SK-N-SH treated with all-trans-retinoic acid at 6 μM for 48 hours (cell line): Measurements from ENCODE around the gene CCL15.
A peak's percentile ranks its signal among the peaks of the same experiment; 100 is the strongest.

Experiments used
- ATAC-seq: fragments of 200-7000 bp; cut with Tn5 transposase; 3 replicates; pipeline ENCODE4 v1.9.1; 2020; ENCODE audit warnings: mild to moderate bottlenecking, moderate library complexity
- ARNTL ChIP-seq: fragments of 450-650 bp; formaldehyde crosslinking; IDR thresholded peaks from 2 replicates; pipeline ENCODE4 v1.5.0; 2020; ENCODE audit warnings: low read depth, mild to moderate bottlenecking, moderate library complexity, borderline replicate concordance
- BACH2 ChIP-seq: fragments of 250-450 bp; sonication (Bioruptor Pico); IDR thresholded peaks from 2 replicates; pipeline ENCODE4 v1.9.0; 2021; ENCODE audit warnings: mild to moderate bottlenecking, borderline replicate concordance
- CREB5 ChIP-seq: fragments of 250-450 bp; sonication (Bioruptor Pico); IDR thresholded peaks from 2 replicates; pipeline ENCODE4 v1.5.1; 2020; ENCODE audit warnings: low read depth, mild to moderate bottlenecking, moderate library complexity
- CSDC2 ChIP-seq: fragments of 250-450 bp; sonication (Bioruptor Pico); IDR thresholded peaks from 2 replicates; pipeline ENCODE4 v1.5.0; 2020; ENCODE audit warnings: mild to moderate bottlenecking, moderate library complexity
- ESRRG ChIP-seq: fragments of 250-450 bp; sonication (Bioruptor Pico); IDR thresholded peaks from 2 replicates; pipeline ENCODE4 v1.6.1; 2021; ENCODE audit warnings: mild to moderate bottlenecking
- GLIS3 ChIP-seq: fragments of 250-450 bp; sonication (Bioruptor Pico); IDR thresholded peaks from 2 replicates; pipeline ENCODE4 v1.5.0; 2020; ENCODE audit warnings: mild to moderate bottlenecking, moderate library complexity
- ISL1 ChIP-seq: fragments of 250-450 bp; sonication (Bioruptor Pico); IDR thresholded peaks from 2 replicates; pipeline ENCODE4 v2.1.2; 2022; ENCODE audit warnings: mild to moderate bottlenecking, moderate library complexity
- OSR1 ChIP-seq: fragments of 250-450 bp; sonication (Bioruptor Pico); IDR thresholded peaks from 2 replicates; pipeline ENCODE4 v1.8.0; 2022; ENCODE audit warnings: moderate library complexity, mild to moderate bottlenecking, inconsistent platforms
- PATZ1 ChIP-seq: fragments of 250-450 bp; sonication (Bioruptor Pico); IDR thresholded peaks from 2 replicates; pipeline ENCODE4 v1.8.0; 2020; ENCODE audit warnings: mild to moderate bottlenecking, moderate library complexity, borderline replicate concordance
- PPARA ChIP-seq: fragments of 250-450 bp; sonication (Bioruptor Pico); IDR thresholded peaks from 2 replicates; pipeline ENCODE4 v1.5.0; 2020; ENCODE audit warnings: mild to moderate bottlenecking, borderline replicate concordance
- RARB ChIP-seq: fragments of 250-450 bp; sonication (Bioruptor Pico); IDR thresholded peaks from 2 replicates; pipeline ENCODE4 v1.8.0; 2021; ENCODE audit warnings: mild to moderate bottlenecking, moderate library complexity
- SNAI2 ChIP-seq: fragments of 250-450 bp; sonication (Bioruptor Pico); IDR thresholded peaks from 2 replicates; pipeline ENCODE4 v1.5.0; 2020; ENCODE audit warnings: mild to moderate bottlenecking, moderate library complexity
- TCF4 ChIP-seq: fragments of 250-450 bp; sonication (Bioruptor Pico); IDR thresholded peaks from 2 replicates; pipeline ENCODE4 v1.8.0; 2021; ENCODE audit warnings: mild to moderate bottlenecking, moderate library complexity, borderline replicate concordance
- TOX ChIP-seq: fragments of 250-450 bp; sonication (Bioruptor Pico); IDR thresholded peaks from 2 replicates; pipeline ENCODE4 v1.8.0; 2021; ENCODE audit warnings: mild to moderate bottlenecking, moderate library complexity, borderline replicate concordance
- TSHZ2 ChIP-seq: fragments of 250-450 bp; sonication (Bioruptor Pico); IDR thresholded peaks from 2 replicates; pipeline ENCODE4 v1.5.0; 2020; ENCODE audit warnings: mild to moderate bottlenecking, moderate library complexity
- ZFP3 ChIP-seq: fragments of 250-450 bp; sonication (Bioruptor Pico); IDR thresholded peaks from 2 replicates; pipeline ENCODE4 v1.5.0; 2020; ENCODE audit warnings: mild to moderate bottlenecking, moderate library complexity
- ZFP30 ChIP-seq: fragments of 450-650 bp; formaldehyde crosslinking; IDR thresholded peaks from 2 replicates; pipeline ENCODE4 v1.5.0; 2022; ENCODE audit warnings: mild to moderate bottlenecking, moderate library complexity
- ZNF565 ChIP-seq: fragments of 450-650 bp; formaldehyde crosslinking; conservative IDR thresholded peaks from 2 replicates; pipeline ENCODE4 v1.5.0; 2020; ENCODE audit warnings: low read depth, mild to moderate bottlenecking, moderate library complexity
- ZNF70 ChIP-seq: fragments of 450-650 bp; formaldehyde crosslinking; IDR thresholded peaks from 2 replicates; pipeline ENCODE4 v1.5.0; 2020; ENCODE audit warnings: mild to moderate bottlenecking, moderate library complexity
- ZNF8 ChIP-seq: fragments of 450-650 bp; formaldehyde crosslinking; IDR thresholded peaks from 2 replicates; pipeline ENCODE4 v1.5.0; 2020; ENCODE audit warnings: mild to moderate bottlenecking, moderate library complexity

The CCL15 gene

GRCh38 chr17:35972535-35972934, 28.8 kb downstream of the CCL15 start:
- TF ChIP-seq ZFP30 (no peak), TOX (CRISPR knock-in tag) (no peak), CSDC2 (CRISPR knock-in tag) (no peak), RARB (CRISPR knock-in tag) (no peak), ZNF8 (CRISPR knock-in tag) (no peak), CREB5 (CRISPR knock-in tag) (no peak), GLIS3 (no peak), ESRRG (CRISPR knock-in tag) (no peak), PATZ1 (CRISPR knock-in tag) (no peak), ZNF70 (CRISPR knock-in tag) (no peak), ZFP3 (CRISPR knock-in tag) (no peak), BACH2 (CRISPR knock-in tag) (no peak), PPARA (no peak), OSR1 (CRISPR knock-in tag) (no peak), TCF4 (CRISPR knock-in tag) (no peak), ARNTL (CRISPR knock-in tag) (no peak)
- ATAC-seq: no peak

GRCh38 chr17:35972066-35972465, 29.3 kb downstream of the CCL15 start:
- TF ChIP-seq TSHZ2 (CRISPR knock-in tag) (no peak), RARB (CRISPR knock-in tag) (no peak), PATZ1 (CRISPR knock-in tag) (no peak), TOX (CRISPR knock-in tag) (no peak), GLIS3 (no peak), CREB5 (CRISPR knock-in tag) (no peak), ZNF70 (CRISPR knock-in tag) (no peak), ZFP3 (CRISPR knock-in tag) (no peak), ISL1 (no peak), ZFP30 (no peak), ARNTL (CRISPR knock-in tag) (no peak), CSDC2 (CRISPR knock-in tag) (no peak), ESRRG (CRISPR knock-in tag) (no peak), TCF4 (CRISPR knock-in tag) (no peak), ZNF565 (no peak), BACH2 (CRISPR knock-in tag) (no peak)
- ATAC-seq: no peak

- peak; percentile 94 for ATAC-seq
- TF ChIP-seq PATZ1 (CRISPR knock-in tag): no peak
- no peak for TF ChIP-seq CREB5 (CRISPR knock-in tag)
- no peak for TF ChIP-seq ZNF565
- no peak for TF ChIP-seq OSR1 (CRISPR knock-in tag)
- TF ChIP-seq ESRRG (CRISPR knock-in tag): no peak
- no peak for TF ChIP-seq ARNTL (CRISPR knock-in tag)
- TF ChIP-seq ZFP30: no peak
- TF ChIP-seq ZNF8 (CRISPR knock-in tag): no peak
- TF ChIP-seq TOX (CRISPR knock-in tag): no peak
- no peak for TF ChIP-seq BACH2 (CRISPR knock-in tag)
- TF ChIP-seq GLIS3: no peak
- TF ChIP-seq RARB (CRISPR knock-in tag): no peak
- TF ChIP-seq CSDC2 (CRISPR knock-in tag): no peak
- no peak for TF ChIP-seq ISL1
- no peak for TF ChIP-seq ZFP3 (CRISPR knock-in tag)
- TF ChIP-seq ZNF70 (CRISPR knock-in tag): no peak
- TF ChIP-seq SNAI2: no peak
- no peak for TF ChIP-seq TCF4 (CRISPR knock-in tag)
These were observed 31.6 kb downstream of the CCL15 start for GRCh38 chr17:35969558-35970380.
